Measurements from ENCODE around the gene TTC16. TPM values are rescaled to one million over a fixed set of nuclear protein-coding genes. Genes with fewer than 3 reads are reported as not detected.

TTC16 gene
- total and polyA plus RNA-seq, 2 of the 8 experiments (the other 6 are each of a cell fraction or from before 2014, with no cell fraction given) = 0.03 TPM; not detected in 1

GRCh38 chr9:127720031-127720864 lies 4.4 kb downstream of the TTC16 start:
- H3K18ac ChIP-seq (ENCODE audit: extremely low read depth, low read length) = peak overlapping the region; percentile 24; the same call in 1 of the 2 replicates
- H2BK15ac ChIP-seq (ENCODE audit: low read length) = peak overlapping the region; percentile 95
- H2AK5ac ChIP-seq (ENCODE audit: low read depth, low read length) = no peak overlapping the region
- no peak overlapping the region for H4K8ac ChIP-seq (ENCODE audit: extremely low read depth, insufficient read depth, low read length)
- 88% methylated on average over 11 of the region's 12 CpGs; no CpG with 5 or more reads in 1 of the 2 experiments for WGBS, 2 experiments (ENCODE audit: extremely low coverage in 1 of 2, insufficient coverage in 1 of 2, insufficient read length in 1 of 2, insufficient replicate concordance in 2 of 2, low coverage in 1 of 2, low lambda C conversion rate in 2 of 2, missing lambda C conversion rate in 1 of 2)
- no peak overlapping the region for H3K4me2 ChIP-seq (ENCODE audit: insufficient read depth in 1 of 2, low read depth in 2 of 2, low read length in 2 of 2)
- H3K23me2 ChIP-seq (ENCODE audit: low read depth, low read length) = peaks cover 4% of the 10 kb centered on the region; the same call in 1 of the 2 replicates
- no peak overlapping the region for H3K4me3 ChIP-seq (ENCODE audit: extremely low read depth in 1 of 4, insufficient read depth in 2 of 4, low read depth in 3 of 4, low read length in 4 of 4)
- no peaks in the 10 kb centered on the region for H4K20me1 ChIP-seq (replicated peaks in 1 of 2; ENCODE audit: control insufficient read depth in 1 of 2, insufficient read depth in 2 of 2, low read length in 2 of 2)
- no peaks in the 10 kb centered on the region for H3K27me3 ChIP-seq (replicated peaks in 1 of 4; ENCODE audit: control insufficient read depth in 3 of 4, extremely low read depth in 1 of 4, insufficient read depth in 3 of 4, low read length in 3 of 4)
- no peaks in the 10 kb centered on the region for H3K79me2 ChIP-seq (ENCODE audit: control insufficient read depth in 1 of 2, insufficient read depth in 2 of 2, low read length in 2 of 2)
- H2AFZ ChIP-seq (ENCODE audit: low read length) = no peak overlapping the region; the same call in 1 of the 2 replicates
- peak overlapping the region; percentile 75; the same call in 1 of the 2 replicates for H2BK5ac ChIP-seq (ENCODE audit: low read depth, low read length)
- no peaks in the 10 kb centered on the region for H3K9me3 ChIP-seq (ENCODE audit: insufficient read depth in 2 of 2, low read depth in 1 of 2, low read length in 1 of 2)
- H4K5ac ChIP-seq (ENCODE audit: insufficient read length, low read depth, low read length) = no peak overlapping the region
- no peak overlapping the region for H3K56ac ChIP-seq (replicated peaks; ENCODE audit: insufficient read length, low read depth, low read length)
- no peak overlapping the region for H3K14ac ChIP-seq (ENCODE audit: insufficient read length)
- H3K4me1 ChIP-seq (replicated peaks in 1 of 4; ENCODE audit: control insufficient read depth in 3 of 4, insufficient read depth in 4 of 4, low read length in 3 of 4) = peaks cover 0 to 23% (median 16%) of the 10 kb centered on the region in 4 experiments; a peak in 6 of 7 replicates
- peak overlapping the region; percentile 56; the same call in 1 of the 2 replicates for H2BK20ac ChIP-seq (ENCODE audit: low read length)
- peak overlapping the region; percentile 83; the same call in 1 of the 2 replicates for H2BK12ac ChIP-seq (ENCODE audit: low read depth, low read length)
- no peak overlapping the region for H4K91ac ChIP-seq (replicated peaks; ENCODE audit: insufficient read length, low read length)
- H3K27ac ChIP-seq (ENCODE audit: low read depth, low read length) = no peak overlapping the region
- H3K36me3 ChIP-seq (ENCODE audit: control insufficient read depth in 2 of 4, insufficient read depth in 4 of 4, low read length in 3 of 4) = no peaks in the 10 kb centered on the region
- no peak overlapping the region for H3K4ac ChIP-seq (replicated peaks; ENCODE audit: insufficient read length, low read depth, low read length)
- H3K9ac ChIP-seq (replicated peaks in 1 of 4; ENCODE audit: extremely low read depth in 1 of 4, low read depth in 3 of 4, low read length in 3 of 4) = no peak overlapping the region
- POLR2A ChIA-PET (ENCODE audit: partially characterized antibody) = no interaction called here
- FAIRE-seq (no peak), DNase-seq (ENCODE audit: low read depth in 1 of 2, low spot score in 2 of 2) (no peak)
- no peak overlapping the region for H2BK120ac ChIP-seq (replicated peaks; ENCODE audit: low read depth, low read length)
- CTCF ChIA-PET (ENCODE audit: partially characterized antibody) = interaction anchor here (0.5 to 1.7 kb wide), 5 partner anchors 9 to 130 kb away, joined by 3 to 5 read pairs (median 3); partner anchors contain the start of genes CFAP157 and TOR2A
- no peaks in the 10 kb centered on the region for H3K79me1 ChIP-seq (ENCODE audit: low read depth, low read length)
- no peak overlapping the region for H3K23ac ChIP-seq (ENCODE audit: insufficient read length)
- TF ChIP-seq CHD1 (IDR thresholded peaks at IDR 0.05; ENCODE audit: low read depth, low read length) = no peak
- TF ChIP-seq RXRA (IDR thresholded peaks at IDR 0.05; ENCODE audit: insufficient read depth, low read depth, low read length) = no peak
